Astrocyte (in vitro differentiated cells and primary cell): ENCODE measurements around the gene RAD50. TPM values are rescaled to one million over a fixed set of nuclear protein-coding genes. Genes with fewer than 3 reads are reported as not detected.

Experiments used
- DNase-seq: peaks from one replicate; pipeline ENCODE4 v3.0.0-alpha.2; 2010; ENCODE audit warnings: low read depth
- FAIRE-seq: peaks from 2 replicates; lab custom pipeline; 2011; peaks lifted over from hg19 to GRCh38; lab: Jason Lieb, UNC
- H2AFZ ChIP-seq: 2 replicates; pipeline ENCODE4 v1.6.0; 2012; ENCODE audit warnings: low read depth, low read length, inconsistent platforms
- H3K27ac ChIP-seq: 2 replicates; pipeline ENCODE4 v1.5.1; 2011; ENCODE audit warnings: low read depth, low read length, inconsistent platforms
- H3K27me3 ChIP-seq: 2 replicates; pipeline ENCODE4 v1.6.0; 2011; ENCODE audit warnings: low read length, inconsistent platforms; ENCODE audit not compliant: insufficient read depth
- H3K36me3 ChIP-seq: 2 replicates; pipeline ENCODE4 v1.5.1; 2011; ENCODE audit warnings: low read length, inconsistent platforms; ENCODE audit not compliant: insufficient read depth
- H3K4me1 ChIP-seq: 2 replicates; pipeline ENCODE4 v1.5.1; 2011; ENCODE audit warnings: low read length, inconsistent platforms; ENCODE audit not compliant: insufficient read depth
- H3K4me2 ChIP-seq: 2 replicates; pipeline ENCODE4 v1.6.0; 2012; ENCODE audit warnings: low read length, inconsistent platforms
- H3K4me3 ChIP-seq: 2 replicates; pipeline ENCODE4 v1.5.1; 2011; ENCODE audit warnings: low read depth, mild to moderate bottlenecking, low read length, inconsistent platforms; ENCODE audit not compliant: insufficient read depth
- H3K79me2 ChIP-seq: 2 replicates; pipeline ENCODE4 v1.6.0; 2012; ENCODE audit warnings: mild to moderate bottlenecking, low read length, inconsistent platforms; ENCODE audit not compliant: insufficient read depth
- H3K9ac ChIP-seq: 2 replicates; pipeline ENCODE4 v1.6.0; 2012; ENCODE audit warnings: mild to moderate bottlenecking, low read length, inconsistent platforms
- H3K9me3 ChIP-seq: 2 replicates; pipeline ENCODE4 v1.5.1; 2012; ENCODE audit warnings: low read depth, mild to moderate bottlenecking, low read length, inconsistent platforms; ENCODE audit not compliant: insufficient read depth
- H4K20me1 ChIP-seq: 2 replicates; pipeline ENCODE4 v1.6.0; 2012; ENCODE audit warnings: low read length, inconsistent platforms; ENCODE audit not compliant: insufficient read depth
- H3K27ac Mint-ChIP-seq: one replicate; pipeline ENCODE4 v1.8.0; 2021; ENCODE audit warnings: mild to moderate bottlenecking, mixed read lengths; ENCODE audit not compliant: unreplicated experiment
- H3K27me3 Mint-ChIP-seq: one replicate; pipeline ENCODE4 v1.8.0; 2021; ENCODE audit warnings: low read depth, mixed read lengths; ENCODE audit not compliant: unreplicated experiment
- H3K36me3 Mint-ChIP-seq: one replicate; pipeline ENCODE4 v1.8.0; 2021; ENCODE audit warnings: low read depth, mixed read lengths; ENCODE audit not compliant: unreplicated experiment
- H3K4me1 Mint-ChIP-seq: one replicate; pipeline ENCODE4 v1.8.0; 2021; ENCODE audit warnings: low read depth, mixed read lengths; ENCODE audit not compliant: unreplicated experiment
- H3K4me3 Mint-ChIP-seq: one replicate; pipeline ENCODE4 v1.8.0; 2021; ENCODE audit warnings: mild to moderate bottlenecking, moderate library complexity, mixed read lengths; ENCODE audit not compliant: unreplicated experiment
- H3K9me3 Mint-ChIP-seq: one replicate; pipeline ENCODE4 v1.8.0; 2021; ENCODE audit warnings: mild to moderate bottlenecking, mixed read lengths; ENCODE audit not compliant: unreplicated experiment
- EZH2 ChIP-seq: IDR thresholded peaks from 2 replicates; pipeline ENCODE4 v1.6.1; 2012; ENCODE audit warnings: mild to moderate bottlenecking, low read length, inconsistent platforms; ENCODE audit not compliant: insufficient read depth
- total RNA-seq: library from RNA; stranded (reverse); gene quantifications from 2 replicates; pipeline ENCODE4 v1.2.1, GENCODE V29; 2021
- TF ChIP-seq, protein P1 (sequence below): IDR thresholded peaks from 2 replicates; pipeline ENCODE4 v1.5.1; 2011; ENCODE audit warnings: low read depth, mild to moderate bottlenecking, inconsistent platforms, low read length, moderate library complexity; ENCODE audit not compliant: insufficient read depth

The RAD50 gene
- total RNA-seq, 1 donor from 2014 or later = 26.8 TPM

DNA sequence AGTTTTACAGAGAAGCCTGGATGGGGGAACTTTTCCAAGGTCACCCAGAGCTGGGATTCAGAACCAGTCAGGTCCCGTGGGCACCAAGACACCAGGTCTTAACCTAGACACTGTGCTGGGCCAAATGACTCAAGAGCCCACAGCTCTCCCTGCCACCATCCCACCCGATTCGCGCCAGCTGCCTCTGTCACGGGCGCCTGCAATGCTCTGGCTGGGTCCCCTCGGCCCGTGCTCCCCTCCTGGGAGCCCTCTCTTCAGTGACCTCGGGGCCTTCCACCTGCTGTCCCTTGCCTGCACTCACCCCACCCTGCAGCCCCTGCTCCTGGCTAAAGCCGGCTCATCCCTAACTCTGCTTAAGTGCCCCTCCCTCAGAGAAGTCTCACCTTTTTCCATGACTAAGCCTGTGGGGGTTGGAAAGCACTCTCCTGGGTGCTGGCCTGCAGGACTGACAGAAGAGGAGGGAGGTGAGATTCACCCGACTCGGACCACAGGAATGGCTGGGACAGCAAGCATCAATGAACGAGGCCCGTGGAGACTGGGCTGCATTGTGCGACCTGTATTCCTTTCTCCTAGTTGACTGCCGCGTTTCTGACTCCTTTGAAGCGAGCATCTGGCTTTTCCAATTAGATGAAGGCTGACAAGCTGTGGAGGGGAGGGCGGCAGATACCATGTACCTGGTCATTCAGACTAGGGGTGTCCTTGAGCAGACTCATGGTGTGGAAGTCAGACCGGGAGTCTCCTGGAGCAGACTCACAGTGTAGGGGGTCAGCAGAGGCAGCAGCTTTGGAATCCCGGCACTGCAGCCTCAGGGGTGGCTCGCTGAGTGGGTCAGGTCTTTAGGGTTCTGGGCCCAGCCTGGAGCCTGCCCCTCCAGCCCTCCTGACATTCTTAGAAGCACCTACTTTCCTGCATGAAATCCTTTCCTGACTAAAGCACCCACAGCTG lies 111.3 kb downstream of the RAD50 start:
- Histone ChIP-seq H3K4me2 (no peak overlapping the region), H3K4me3 (no peak overlapping the region), H3K9ac (no peak overlapping the region), H3K27ac (no peak overlapping the region), H3K4me1 (no peaks in the 10 kb centered on the region), H4K20me1 (no peaks in the 10 kb centered on the region), H2AFZ (no peak overlapping the region), H3K36me3 (no peaks in the 10 kb centered on the region), H3K27me3 (no peaks in the 10 kb centered on the region), H3K9me3 (no peaks in the 10 kb centered on the region), H3K79me2 (no peaks in the 10 kb centered on the region)
- Mint-ChIP-seq H3K4me1 (peaks cover 20% of the 10 kb centered on the region), H3K27me3 (peaks cover 5% of the 10 kb centered on the region), H3K9me3 (peaks cover 5% of the 10 kb centered on the region), H3K27ac (peak overlapping the region; percentile 34), H3K4me3 (no peak overlapping the region), H3K36me3 (no peaks in the 10 kb centered on the region)
- no peak for DNase-seq
- no peak for FAIRE-seq
- no peak for TF ChIP-seq EZH2
- TF ChIP-seq, protein P1, sequence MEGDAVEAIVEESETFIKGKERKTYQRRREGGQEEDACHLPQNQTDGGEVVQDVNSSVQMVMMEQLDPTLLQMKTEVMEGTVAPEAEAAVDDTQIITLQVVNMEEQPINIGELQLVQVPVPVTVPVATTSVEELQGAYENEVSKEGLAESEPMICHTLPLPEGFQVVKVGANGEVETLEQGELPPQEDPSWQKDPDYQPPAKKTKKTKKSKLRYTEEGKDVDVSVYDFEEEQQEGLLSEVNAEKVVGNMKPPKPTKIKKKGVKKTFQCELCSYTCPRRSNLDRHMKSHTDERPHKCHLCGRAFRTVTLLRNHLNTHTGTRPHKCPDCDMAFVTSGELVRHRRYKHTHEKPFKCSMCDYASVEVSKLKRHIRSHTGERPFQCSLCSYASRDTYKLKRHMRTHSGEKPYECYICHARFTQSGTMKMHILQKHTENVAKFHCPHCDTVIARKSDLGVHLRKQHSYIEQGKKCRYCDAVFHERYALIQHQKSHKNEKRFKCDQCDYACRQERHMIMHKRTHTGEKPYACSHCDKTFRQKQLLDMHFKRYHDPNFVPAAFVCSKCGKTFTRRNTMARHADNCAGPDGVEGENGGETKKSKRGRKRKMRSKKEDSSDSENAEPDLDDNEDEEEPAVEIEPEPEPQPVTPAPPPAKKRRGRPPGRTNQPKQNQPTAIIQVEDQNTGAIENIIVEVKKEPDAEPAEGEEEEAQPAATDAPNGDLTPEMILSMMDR = no peak

DNA sequence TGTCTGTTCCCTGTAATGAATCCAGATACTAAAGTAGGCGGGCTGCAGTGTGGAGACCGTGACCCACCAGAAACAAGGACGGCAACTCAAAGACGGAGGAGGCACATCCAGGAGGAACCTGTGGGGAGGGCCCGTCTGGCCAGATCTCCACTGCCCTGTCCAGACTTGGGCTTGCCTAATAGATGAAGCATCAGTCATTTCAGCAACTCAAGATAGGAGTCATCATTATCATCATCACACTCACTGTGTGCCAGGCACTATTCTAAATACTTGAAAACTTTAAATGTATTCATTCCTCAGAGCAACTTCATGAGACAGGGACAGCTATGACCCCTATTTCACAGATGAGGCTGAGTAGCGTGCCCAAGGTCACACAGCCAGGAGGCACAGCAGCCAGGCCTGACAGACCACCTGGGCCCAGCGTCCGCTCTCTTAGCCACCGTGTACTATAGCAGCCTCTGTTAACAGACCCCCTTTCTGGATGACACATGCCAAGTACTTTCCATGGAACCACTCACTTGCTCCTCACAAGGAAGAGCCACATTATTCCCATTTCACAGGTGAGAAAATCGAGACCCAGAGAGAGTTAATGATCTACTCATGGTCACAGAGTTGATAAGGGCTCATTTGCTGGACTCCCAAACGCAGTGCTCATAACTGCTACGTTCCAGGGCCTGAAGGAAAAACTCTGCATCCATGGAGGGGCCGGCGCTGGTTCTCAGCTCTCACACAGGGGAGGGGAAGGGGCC lies 112.1 kb downstream of the RAD50 start:
- Histone ChIP-seq H3K9me3 (no peaks in the 10 kb centered on the region), H4K20me1 (no peaks in the 10 kb centered on the region), H2AFZ (no peak overlapping the region), H3K79me2 (no peaks in the 10 kb centered on the region), H3K9ac (no peak overlapping the region), H3K4me2 (no peak overlapping the region), H3K27ac (no peak overlapping the region), H3K36me3 (no peaks in the 10 kb centered on the region), H3K4me1 (peaks cover under 1% of the 10 kb centered on the region), H3K27me3 (no peaks in the 10 kb centered on the region), H3K4me3 (no peak overlapping the region)
- H3K9me3 Mint-ChIP-seq = peaks cover 5% of the 10 kb centered on the region
- TF ChIP-seq, protein P1 = no peak
- no peak for TF ChIP-seq EZH2
- FAIRE-seq (no peak), DNase-seq (no peak)
- H3K27ac Mint-ChIP-seq = no peak overlapping the region
- H3K36me3 Mint-ChIP-seq = no peaks in the 10 kb centered on the region
- no peak overlapping the region for H3K4me3 Mint-ChIP-seq
- H3K4me1 Mint-ChIP-seq = peaks cover 14% of the 10 kb centered on the region
- H3K27me3 Mint-ChIP-seq = peaks cover 5% of the 10 kb centered on the region
